K562 (cell line): ENCODE data around the gene SNX27. TPM values are rescaled to one million over a fixed set of nuclear protein-coding genes. Genes with fewer than 3 reads are reported as not detected.
A peak's percentile ranks its signal among the peaks of the same experiment; 100 is the strongest.

Experiments
- ATAC-seq: fragments of 200-7000 bp; cut with Tn5 transposase; 3 replicates; pipeline ENCODE4 v1.9.1; 2020; ENCODE audit warnings: moderate library complexity
- BruUV-seq: library from RNA; stranded (reverse); fragments of 400-500 nt; replicated peaks from 2 replicates; lab custom pipeline; 2021; lab: Mats Ljungman, UMichigan
- CTCF ChIA-PET: fragments of 300-600 bp; formaldehyde crosslinking; extraction: SDS; loops from one replicate; lab custom pipeline; 2021; ENCODE audit warnings: low intra/inter-chr PET ratio; lab: Yijun Ruan, JAX
- POLR2A ChIA-PET: fragments of 300-600, 350-650 bp; sonication (Branson Sonifier 250); formaldehyde crosslinking; extraction: SDS; loops from one replicate; lab custom pipeline; 2021; ENCODE audit warnings: antibody characterized with exemption, inconsistent platforms; lab: Yijun Ruan, JAX
- DNase-seq, 4 experiments: peaks; one replicate each; pipeline versions ENCODE4 v3.0.0 to v3.0.0-alpha.2; 2011 to 2018; ENCODE audit warnings: low spot score in 3 of 4, mixed read lengths in 3 of 4; ENCODE audit errors: extremely low read depth in 1 of 4
- FAIRE-seq: peaks from 2 replicates; lab custom pipeline; 2011; peaks lifted over from hg19 to GRCh38; lab: Jason Lieb, UNC
- H2AFZ ChIP-seq: 2 replicates; pipeline ENCODE4 v1.6.0; 2011; ENCODE audit warnings: low read depth, low read length, control low read depth, inconsistent platforms
- H3K27ac ChIP-seq: fragments of 200-600 bp; 3 replicates; pipeline ENCODE4 v1.8.0; 2011; ENCODE audit warnings: low read depth, mild to moderate bottlenecking, control low read depth, inconsistent platforms, low read length, moderate library complexity, mixed read lengths; ENCODE audit errors: extremely low read depth
- H3K27me3 ChIP-seq, 2 experiments: fragments of 300-600 bp in 1 of 2; 2 replicates in 1 of 2; 3 replicates in 1 of 2; pipeline versions ENCODE4 v1.6.0 to v1.8.0; 2011; ENCODE audit warnings: inconsistent platforms in 2 of 2, low read length in 2 of 2, mild to moderate bottlenecking in 1 of 2, mixed read lengths in 1 of 2, moderate library complexity in 1 of 2; ENCODE audit not compliant: control insufficient read depth in 2 of 2, insufficient read depth in 2 of 2
- H3K36me3 ChIP-seq: fragments of 300-600 bp; 3 replicates; pipeline ENCODE4 v1.8.0; 2011; ENCODE audit warnings: mild to moderate bottlenecking, low read length, inconsistent platforms; ENCODE audit not compliant: control insufficient read depth, insufficient read depth
- H3K4me1 ChIP-seq, 2 experiments: fragments of 200-600 bp in 1 of 2; replicated peaks in 1 of 2; 2 replicates in 1 of 2; 3 replicates in 1 of 2; pipeline versions ENCODE4 v1.5.1 to v1.8.0; 2011; ENCODE audit warnings: inconsistent platforms in 2 of 2, low read length in 2 of 2, mild to moderate bottlenecking in 1 of 2, mixed read lengths in 1 of 2, moderate library complexity in 1 of 2; ENCODE audit not compliant: control insufficient read depth in 2 of 2, insufficient read depth in 2 of 2
- H3K4me2 ChIP-seq: 2 replicates; pipeline ENCODE4 v1.6.1; 2011; ENCODE audit warnings: low read length, control low read depth, inconsistent platforms, mixed read lengths; ENCODE audit not compliant: insufficient read depth
- H3K4me3 ChIP-seq: fragments of 200-600 bp; sonication (generic), shearing (Covaris generic); 2 replicates; pipeline ENCODE4 v1.5.1; 2016; ENCODE audit warnings: control low read depth, inconsistent platforms
- H3K79me2 ChIP-seq: fragments of 200-600 bp; 3 replicates; pipeline ENCODE4 v1.8.0; 2011; ENCODE audit warnings: low read length, inconsistent platforms; ENCODE audit not compliant: control insufficient read depth, insufficient read depth
- H3K9ac ChIP-seq, 2 experiments: 2 replicates each; pipeline versions ENCODE4 v1.6.0 to v1.6.1; 2011; ENCODE audit warnings: low read depth in 2 of 2, low read length in 2 of 2, control low read depth in 1 of 2, inconsistent platforms in 1 of 2, mild to moderate bottlenecking in 1 of 2, mixed read lengths in 1 of 2; ENCODE audit not compliant: insufficient read depth in 1 of 2
- H3K9me1 ChIP-seq: one replicate; pipeline ENCODE4 v1.6.0; 2011; ENCODE audit warnings: inconsistent platforms, mild to moderate bottlenecking, low read length, moderate library complexity; ENCODE audit not compliant: control insufficient read depth, insufficient read depth
- H3K9me3 ChIP-seq: replicated peaks from 2 replicates; pipeline ENCODE4 v1.5.1; 2011; ENCODE audit warnings: low read depth, low read length, inconsistent platforms; ENCODE audit not compliant: control insufficient read depth, insufficient read depth
- H4K20me1 ChIP-seq: replicated peaks from 2 replicates; pipeline ENCODE4 v1.6.1; 2011; ENCODE audit warnings: low read length, inconsistent platforms, mixed read lengths; ENCODE audit not compliant: control insufficient read depth, insufficient read depth
- CEBPB ChIP-seq: fragments of 450-650 bp; IDR thresholded peaks from 2 replicates; pipeline ENCODE4 v1.6.1; 2016; ENCODE audit warnings: missing genetic modification characterization, missing compliant biosample characterization
- CXXC5 ChIP-seq: fragments of 250-450 bp; sonication (Bioruptor Pico); IDR thresholded peaks from 2 replicates; pipeline ENCODE4 v1.8.0; 2022; ENCODE audit warnings: inconsistent platforms, mild to moderate bottlenecking, moderate library complexity
- E2F3 ChIP-seq: fragments of 250-450 bp; sonication (Bioruptor Pico); IDR thresholded peaks from 2 replicates; pipeline ENCODE4 v1.4.0; 2020; ENCODE audit warnings: mild to moderate bottlenecking
- FOSL1 ChIP-seq: fragments of 200-800 bp; sonication (Bioruptor generic); conservative IDR thresholded peaks from 2 replicates; pipeline ENCODE4 v1.6.1; 2016; ENCODE audit warnings: missing genetic modification characterization, missing compliant biosample characterization
- JUN ChIP-seq, 2 experiments: sonication (generic) in 1 of 2; formaldehyde crosslinking in 1 of 2; IDR thresholded peaks; 2 replicates each; pipeline versions ENCODE4 v1.6.1 to v1.8.0; 2012 to 2022; ENCODE audit warnings: borderline replicate concordance in 2 of 2, mild to moderate bottlenecking in 2 of 2, improper control_type of control experiment in 1 of 2, low read depth in 1 of 2, low read length in 1 of 2, missing genetic modification reagents in 1 of 2
- KLF13 ChIP-seq: fragments of 450-650 bp; IDR thresholded peaks from 2 replicates; pipeline ENCODE4 v1.6.1; 2016; ENCODE audit warnings: missing genetic modification characterization, low read depth, mild to moderate bottlenecking, missing compliant biosample characterization, moderate library complexity, borderline replicate concordance
- RBM34 ChIP-seq: fragments of 200-400 bp; formaldehyde crosslinking; IDR thresholded peaks from 2 replicates; pipeline ENCODE4 v1.6.1; 2018; ENCODE audit warnings: low read length, borderline replicate concordance; ENCODE audit not compliant: insufficient read depth
- SAFB ChIP-seq: fragments of 200-400 bp; formaldehyde crosslinking; IDR thresholded peaks from 2 replicates; pipeline ENCODE4 v1.6.1; 2017; ENCODE audit warnings: low read depth, low read length, borderline replicate concordance
- ZFP36 ChIP-seq: fragments of 150-350 bp; IDR thresholded peaks from 2 replicates; pipeline ENCODE4 v1.6.1; 2018; ENCODE audit warnings: low read length, low read depth; ENCODE audit not compliant: partially characterized antibody
- ZNF785 ChIP-seq: fragments of 250-450 bp; sonication (Bioruptor Pico); IDR thresholded peaks from 2 replicates; pipeline ENCODE4 v1.4.0; 2020; ENCODE audit warnings: mild to moderate bottlenecking
- ZZZ3 ChIP-seq: fragments of 450-650 bp; IDR thresholded peaks from 2 replicates; pipeline ENCODE4 v1.6.1; 2016; ENCODE audit warnings: antibody characterized with exemption, mild to moderate bottlenecking, moderate library complexity
- in situ Hi-C: fragments of 300-500 bp; cut with MboI; formaldehyde crosslinking; loops from 4 replicates; pipeline ENCODE4 v1.15.0; 2018; ENCODE audit warnings: inconsistent platforms, mixed read lengths
- intact Hi-C: fragments of 100-400 bp; cut with micrococcal nuclease; formaldehyde crosslinking; loops from 2 replicates; pipeline ENCODE4 v1.14.2; 2022
- polyA plus RNA-seq, 8 experiments: library from polyadenylated mRNA; depleted of rRNA in 4 of 8; stranded (reverse) in 5 of 8; unstranded in 3 of 8; fragments of >200 nt; fragmentation: Nextera tagmentation in 2 of 8; fragmentation: Illumina TruSeq in 1 of 8; extraction: Ambion mirVana in 2 of 8; extraction: Trizol in 1 of 8; gene quantifications; 2 replicates each; pipeline versions ENCODE4 v1.2.1 to v1.2.3, GENCODE V29; 2011 to 2014; ENCODE audit warnings: inconsistent platforms in 1 of 8, missing spikeins in 1 of 8
- total RNA-seq, 7 experiments: library from RNA; depleted of rRNA in 6 of 7; stranded (reverse); fragments of >200 nt in 6 of 7; fragmentation: Illumina TruSeq in 2 of 7; extraction: Trizol in 2 of 7; gene quantifications; 2 replicates each; pipeline versions ENCODE4 v1.2.1 to v1.2.3, GENCODE V29; 2011 to 2021; ENCODE audit warnings: low replicate concordance in 1 of 7
- TF ChIP-seq, protein P1 (sequence below): sonication (generic); formaldehyde crosslinking; IDR thresholded peaks from 2 replicates; pipeline ENCODE4 v1.8.0; 2022; ENCODE audit warnings: mild to moderate bottlenecking, missing genetic modification reagents
- TF ChIP-seq, protein P2 (sequence below), 2 experiments: fragments of 450-650 bp in 1 of 2; sonication (generic) in 1 of 2; formaldehyde crosslinking in 1 of 2; IDR thresholded peaks in 1 of 2; conservative IDR thresholded peaks in 1 of 2; 2 replicates each; pipeline versions ENCODE4 v1.6.1 to v1.8.1; 2016 to 2023; ENCODE audit warnings: mild to moderate bottlenecking in 2 of 2, moderate library complexity in 2 of 2, inconsistent platforms in 1 of 2, missing genetic modification reagents in 1 of 2
- TF ChIP-seq, protein P3 (sequence below): sonication (generic); formaldehyde crosslinking; IDR thresholded peaks from 2 replicates; pipeline ENCODE4 v1.8.1; 2023; ENCODE audit warnings: mild to moderate bottlenecking, missing genetic modification reagents
- TF ChIP-seq, protein P4 (sequence below): IDR thresholded peaks from 3 replicates; pipeline ENCODE4 v1.6.1; 2011; ENCODE audit warnings: borderline replicate concordance, mild to moderate bottlenecking, moderate library complexity; ENCODE audit not compliant: insufficient read length; ENCODE audit errors: extremely low read depth

SNX27 gene
- total and polyA plus RNA-seq, 9 of the 15 experiments (the other 6 are each of a cell fraction or from before 2014, with no cell fraction given), result 4.5 to 18.7 (median 10.1) TPM

DNA sequence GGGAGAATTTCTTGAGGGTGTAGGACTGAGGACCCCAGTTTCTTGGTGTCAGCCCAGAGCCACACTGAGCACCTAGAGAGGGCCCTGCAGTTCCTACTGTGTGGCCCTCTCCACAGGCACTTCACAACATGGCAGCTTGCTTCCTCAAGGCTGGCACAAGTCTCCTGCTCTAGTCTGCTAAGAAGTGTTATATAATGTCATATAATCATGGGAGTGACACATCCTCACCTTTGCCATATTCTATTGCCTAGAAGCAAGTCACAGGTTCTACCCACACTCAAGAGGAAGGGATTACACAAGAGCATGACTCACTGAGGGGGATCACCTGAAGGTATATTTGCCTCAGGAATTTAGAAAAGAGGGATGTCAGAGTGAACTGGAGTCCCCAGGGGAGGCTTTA lies 5.5 kb upstream of the SNX27 start:
- intact Hi-C loops (no loop called here), in situ Hi-C loops (no loop called here)
- Histone ChIP-seq H3K27me3 (peaks cover 0 to 3% of the 10 kb centered on the region in 2 experiments; a peak in 1 of 5 replicates), H3K4me1 (peaks cover 6 to 12% of the 10 kb centered on the region in 2 experiments; a peak in 4 of 5 replicates), H3K79me2 (no peaks in the 10 kb centered on the region), H2AFZ (no peak overlapping the region), H3K4me2 (no peak overlapping the region), H3K9me1 (no peaks in the 10 kb centered on the region), H3K36me3 (no peaks in the 10 kb centered on the region; the same call in 2 of the 3 replicates), H3K27ac (no peak overlapping the region), H3K9me3 (no peaks in the 10 kb centered on the region), H3K9ac (no peak overlapping the region), H4K20me1 (no peaks in the 10 kb centered on the region), H3K4me3 (no peak overlapping the region)
- ATAC-seq (no peak), DNase-seq (no peak), FAIRE-seq (no peak)
- POLR2A ChIA-PET, result interaction anchor here (0.8 to 1.7 kb wide), 2 partner anchors 10 to 66 kb away, joined by 4 to 9 read pairs; no protein-coding TSS in a partner anchor
- CTCF ChIA-PET, result no interaction called here
- no TSS peak for BruUV-seq
- TF ChIP-seq ZZZ3 (no peak), ZFP36 (no peak), ZNF785 (CRISPR knock-in tag) (no peak), FOSL1 (tag) (peak; percentile 60), CXXC5 (CRISPR knock-in tag) (no peak), JUN (IDR thresholded peaks at IDR 0.05; ENCODE audit: borderline replicate concordance, low read depth, low read length) (peak; percentile 76; the same call in 1 of the 2 replicates), JUN (CRISPR knock-in tag; IDR thresholded peaks at IDR 0.05; ENCODE audit: borderline replicate concordance) (no peak), E2F3 (CRISPR knock-in tag) (no peak), CEBPB (tag) (peak; percentile 59; the same call in 1 of the 2 replicates), RBM34 (no peak), SAFB (no peak), KLF13 (tag) (no peak)
- TF ChIP-seq, protein P1, sequence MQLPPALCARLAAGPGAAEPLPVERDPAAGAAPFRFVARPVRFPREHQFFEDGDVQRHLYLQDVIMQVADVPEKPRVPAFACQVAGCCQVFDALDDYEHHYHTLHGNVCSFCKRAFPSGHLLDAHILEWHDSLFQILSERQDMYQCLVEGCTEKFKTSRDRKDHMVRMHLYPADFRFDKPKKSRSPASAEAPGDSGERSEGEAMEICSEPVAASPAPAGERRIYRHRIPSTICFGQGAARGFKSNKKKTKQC (CRISPR knock-in tag), result no peak
- TF ChIP-seq, protein P2, sequence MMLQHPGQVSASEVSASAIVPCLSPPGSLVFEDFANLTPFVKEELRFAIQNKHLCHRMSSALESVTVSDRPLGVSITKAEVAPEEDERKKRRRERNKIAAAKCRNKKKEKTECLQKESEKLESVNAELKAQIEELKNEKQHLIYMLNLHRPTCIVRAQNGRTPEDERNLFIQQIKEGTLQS (IDR thresholded peaks at IDR 0.05), result peak; percentile 65; the same call in 1 of the 2 replicates
- TF ChIP-seq, protein P2 (CRISPR knock-in tag; conservative IDR thresholded peaks at IDR 0.05), result no peak
- TF ChIP-seq, protein P3, sequence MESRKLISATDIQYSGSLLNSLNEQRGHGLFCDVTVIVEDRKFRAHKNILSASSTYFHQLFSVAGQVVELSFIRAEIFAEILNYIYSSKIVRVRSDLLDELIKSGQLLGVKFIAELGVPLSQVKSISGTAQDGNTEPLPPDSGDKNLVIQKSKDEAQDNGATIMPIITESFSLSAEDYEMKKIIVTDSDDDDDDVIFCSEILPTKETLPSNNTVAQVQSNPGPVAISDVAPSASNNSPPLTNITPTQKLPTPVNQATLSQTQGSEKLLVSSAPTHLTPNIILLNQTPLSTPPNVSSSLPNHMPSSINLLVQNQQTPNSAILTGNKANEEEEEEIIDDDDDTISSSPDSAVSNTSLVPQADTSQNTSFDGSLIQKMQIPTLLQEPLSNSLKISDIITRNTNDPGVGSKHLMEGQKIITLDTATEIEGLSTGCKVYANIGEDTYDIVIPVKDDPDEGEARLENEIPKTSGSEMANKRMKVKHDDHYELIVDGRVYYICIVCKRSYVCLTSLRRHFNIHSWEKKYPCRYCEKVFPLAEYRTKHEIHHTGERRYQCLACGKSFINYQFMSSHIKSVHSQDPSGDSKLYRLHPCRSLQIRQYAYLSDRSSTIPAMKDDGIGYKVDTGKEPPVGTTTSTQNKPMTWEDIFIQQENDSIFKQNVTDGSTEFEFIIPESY (CRISPR knock-in tag), result no peak
- TF ChIP-seq, protein P4, sequence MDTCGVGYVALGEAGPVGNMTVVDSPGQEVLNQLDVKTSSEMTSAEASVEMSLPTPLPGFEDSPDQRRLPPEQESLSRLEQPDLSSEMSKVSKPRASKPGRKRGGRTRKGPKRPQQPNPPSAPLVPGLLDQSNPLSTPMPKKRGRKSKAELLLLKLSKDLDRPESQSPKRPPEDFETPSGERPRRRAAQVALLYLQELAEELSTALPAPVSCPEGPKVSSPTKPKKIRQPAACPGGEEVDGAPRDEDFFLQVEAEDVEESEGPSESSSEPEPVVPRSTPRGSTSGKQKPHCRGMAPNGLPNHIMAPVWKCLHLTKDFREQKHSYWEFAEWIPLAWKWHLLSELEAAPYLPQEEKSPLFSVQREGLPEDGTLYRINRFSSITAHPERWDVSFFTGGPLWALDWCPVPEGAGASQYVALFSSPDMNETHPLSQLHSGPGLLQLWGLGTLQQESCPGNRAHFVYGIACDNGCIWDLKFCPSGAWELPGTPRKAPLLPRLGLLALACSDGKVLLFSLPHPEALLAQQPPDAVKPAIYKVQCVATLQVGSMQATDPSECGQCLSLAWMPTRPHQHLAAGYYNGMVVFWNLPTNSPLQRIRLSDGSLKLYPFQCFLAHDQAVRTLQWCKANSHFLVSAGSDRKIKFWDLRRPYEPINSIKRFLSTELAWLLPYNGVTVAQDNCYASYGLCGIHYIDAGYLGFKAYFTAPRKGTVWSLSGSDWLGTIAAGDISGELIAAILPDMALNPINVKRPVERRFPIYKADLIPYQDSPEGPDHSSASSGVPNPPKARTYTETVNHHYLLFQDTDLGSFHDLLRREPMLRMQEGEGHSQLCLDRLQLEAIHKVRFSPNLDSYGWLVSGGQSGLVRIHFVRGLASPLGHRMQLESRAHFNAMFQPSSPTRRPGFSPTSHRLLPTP, result no peak
